Measurements from ENCODE around the gene HEYL.

GRCh38 chr1:39689214-39689613, 49.8 kb upstream of the HEYL start:
- TF ChIP-seq CTCF (conservative IDR thresholded peaks at IDR 0.05 in 1 of 2, IDR thresholded peaks at IDR 0.05 in 1 of 2; ENCODE audit: low read depth in 1 of 2, low read length in 2 of 2) (no peak), EZH2 (IDR thresholded peaks at IDR 0.05; ENCODE audit: low read length, missing control alignments) (no peak)

Measured in fibroblast of lung (primary cell).